ENCODE data around the gene IRAK1. TPM values are rescaled to one million over a fixed set of nuclear protein-coding genes. Genes with fewer than 3 reads are reported as not detected.

Gene IRAK1
- total and polyA plus RNA-seq, 9 of the 15 experiments (the other 6 are each of a cell fraction or from before 2014, with no cell fraction given): 11.6 to 261 (median 91.6) TPM

- TF ChIP-seq, protein P1, sequence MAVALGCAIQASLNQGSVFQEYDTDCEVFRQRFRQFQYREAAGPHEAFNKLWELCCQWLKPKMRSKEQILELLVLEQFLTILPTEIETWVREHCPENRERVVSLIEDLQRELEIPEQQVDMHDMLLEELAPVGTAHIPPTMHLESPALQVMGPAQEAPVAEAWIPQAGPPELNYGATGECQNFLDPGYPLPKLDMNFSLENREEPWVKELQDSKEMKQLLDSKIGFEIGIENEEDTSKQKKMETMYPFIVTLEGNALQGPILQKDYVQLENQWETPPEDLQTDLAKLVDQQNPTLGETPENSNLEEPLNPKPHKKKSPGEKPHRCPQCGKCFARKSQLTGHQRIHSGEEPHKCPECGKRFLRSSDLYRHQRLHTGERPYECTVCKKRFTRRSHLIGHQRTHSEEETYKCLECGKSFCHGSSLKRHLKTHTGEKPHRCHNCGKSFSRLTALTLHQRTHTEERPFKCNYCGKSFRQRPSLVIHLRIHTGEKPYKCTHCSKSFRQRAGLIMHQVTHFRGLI (CRISPR knock-in tag; IDR thresholded peaks at IDR 0.05): no peak
- TF ChIP-seq YBX1 (IDR thresholded peaks at IDR 0.05) (no peak), ZNF253 (CRISPR knock-in tag; conservative IDR thresholded peaks at IDR 0.05) (no peak)
These were observed 561 bp downstream of the IRAK1 start (continued) for GRCh38 chrX:154019061-154019621.

- no peaks in the 10 kb centered on the region for H3K27me3 ChIP-seq (ENCODE audit: control insufficient read depth in 2 of 2, insufficient read depth in 2 of 2, low read length in 2 of 2)
- TSS peak; percentile 44 for BruUV-seq (replicated peaks)
- FAIRE-seq: no peak
- peak; percentile 13 for ATAC-seq
- in situ Hi-C loops (cut with MboI): no loop called here
- ChIA-PET POLR2A (interaction anchor here (0.6 to 2.1 kb wide), 8 partner anchors 9 to 73 kb away, joined by 3 to 11 read pairs (median 4); partner anchors contain the start of gene HCFC1), CTCF (ENCODE audit: low intra/inter-chr PET ratio) (interaction anchor here (0.7 kb wide), 1 partner anchor 283 kb away, joined by 3 read pairs; no protein-coding TSS in a partner anchor)
- DNase-seq (ENCODE audit: extremely low read depth in 1 of 4, low spot score in 3 of 4): peak in 3 of 4 experiments; percentile 21 to 27 (median 25)
- H3K36me3 ChIP-seq (ENCODE audit: control insufficient read depth, insufficient read depth, low read length): peaks cover 55% of the 10 kb centered on the region
- H3K9me3 ChIP-seq (replicated peaks; ENCODE audit: control insufficient read depth, insufficient read depth, low read depth, low read length): no peaks in the 10 kb centered on the region
- H4K20me1 ChIP-seq (replicated peaks; ENCODE audit: control insufficient read depth, insufficient read depth, low read length): no peaks in the 10 kb centered on the region; the same call in 1 of the 2 replicates
- peaks cover 21 to 81% of the 10 kb centered on the region in 2 experiments for H3K4me1 ChIP-seq (replicated peaks in 1 of 2; ENCODE audit: control insufficient read depth in 2 of 2, insufficient read depth in 2 of 2, low read length in 2 of 2)
- H3K4me3 ChIP-seq: peak overlapping the region; percentile 81
- H3K9ac ChIP-seq (ENCODE audit: insufficient read depth in 1 of 2, low read depth in 2 of 2, low read length in 2 of 2): peak overlapping the region; percentile 93 to 99
- no peaks in the 10 kb centered on the region for H3K9me1 ChIP-seq (ENCODE audit: control insufficient read depth, insufficient read depth, low read length)
- WGBS (ENCODE audit: insufficient coverage, low coverage, missing lambda C conversion rate): 0% methylated on average over 7 of the region's 15 CpGs
- no peak overlapping the region for H2AFZ ChIP-seq (ENCODE audit: low read depth, low read length)
- peak overlapping the region; percentile 92 for H3K4me2 ChIP-seq (ENCODE audit: insufficient read depth, low read length)
- peak overlapping the region; percentile 93 for H3K27ac ChIP-seq (ENCODE audit: extremely low read depth, low read depth, low read length)
- H3K79me2 ChIP-seq (ENCODE audit: control insufficient read depth, insufficient read depth, low read length): peaks cover 59% of the 10 kb centered on the region
- intact Hi-C loops (cut with micrococcal nuclease): no loop called here
- TF ChIP-seq, protein P2, sequence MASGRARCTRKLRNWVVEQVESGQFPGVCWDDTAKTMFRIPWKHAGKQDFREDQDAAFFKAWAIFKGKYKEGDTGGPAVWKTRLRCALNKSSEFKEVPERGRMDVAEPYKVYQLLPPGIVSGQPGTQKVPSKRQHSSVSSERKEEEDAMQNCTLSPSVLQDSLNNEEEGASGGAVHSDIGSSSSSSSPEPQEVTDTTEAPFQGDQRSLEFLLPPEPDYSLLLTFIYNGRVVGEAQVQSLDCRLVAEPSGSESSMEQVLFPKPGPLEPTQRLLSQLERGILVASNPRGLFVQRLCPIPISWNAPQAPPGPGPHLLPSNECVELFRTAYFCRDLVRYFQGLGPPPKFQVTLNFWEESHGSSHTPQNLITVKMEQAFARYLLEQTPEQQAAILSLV (tag; IDR thresholded peaks at IDR 0.05): no peak
- no peak for TF ChIP-seq MXD1 (CRISPR knock-in tag; IDR thresholded peaks at IDR 0.05; ENCODE audit: borderline replicate concordance, poor library complexity, severe bottlenecking)
- no peak for TF ChIP-seq ATF2 (CRISPR knock-in tag; IDR thresholded peaks at IDR 0.05)
- TF ChIP-seq THRAP3 (IDR thresholded peaks at IDR 0.05; ENCODE audit: borderline replicate concordance): no peak
- no peak for TF ChIP-seq MNT (conservative IDR thresholded peaks at IDR 0.05)
- no peak for TF ChIP-seq HDAC3 (IDR thresholded peaks at IDR 0.05; ENCODE audit: borderline replicate concordance, partially characterized antibody)
- no peak for TF ChIP-seq CTCF (IDR thresholded peaks at IDR 0.05 in 2 of 3, conservative IDR thresholded peaks at IDR 0.05 in 1 of 3; ENCODE audit: insufficient read depth in 2 of 3, low read depth in 1 of 3, low read length in 3 of 3)
These were observed 1.1 kb downstream of the IRAK1 start for GRCh38 chrX:154018518-154019060.
